Neural progenitor cell (in vitro differentiated cells): ENCODE measurements around the gene EEF2K.
"Not testable (repeated sequence)": the region's sequence is repeated elsewhere in the genome, so short reads cannot be mapped to it uniquely, and the experiment has no call there.

Source experiments
- CTCF ChIP-seq: fragments of 200-600 bp; sonication (generic); IDR thresholded peaks from 2 replicates; pipeline ENCODE4 v1.5.1; 2017; ENCODE audit warnings: antibody characterized with exemption, mild to moderate bottlenecking
- EZH2 ChIP-seq: fragments of 200-600 bp; sonication (generic); IDR thresholded peaks from 2 replicates; pipeline ENCODE4 v1.6.1; 2017; ENCODE audit warnings: antibody characterized with exemption, mild to moderate bottlenecking, moderate library complexity
- EZH2phosphoT487 ChIP-seq: fragments of 200-600 bp; sonication (generic); IDR thresholded peaks from 2 replicates; pipeline ENCODE4 v1.6.1; 2017; ENCODE audit warnings: antibody characterized with exemption

- TF ChIP-seq CTCF, EZH2, EZH2phosphoT487: not testable (repeated sequence)
These were observed 33.4 kb upstream of the EEF2K start for GRCh38 chr16:22172642-22173041.
